Thoracic aorta (tissue), 2 donors: ENCODE measurements around the gene GAB4. TPM values are rescaled to one million over a fixed set of nuclear protein-coding genes. Genes with fewer than 3 reads are reported as not detected.

ENCODE experiments used
- ATAC-seq: fragments of 150-250 bp; one replicate; pipeline ENCODE4 v1.8.0; 2017; ENCODE audit warnings: low read depth; ENCODE audit not compliant: insufficient number of reproducible peaks, low FRiP score
- DNase-seq: peaks from one replicate; pipeline ENCODE4 v3.0.0-alpha.2; 2020; ENCODE audit warnings: low spot score
- H3K27ac ChIP-seq, 2 donors: fragments of 200-600 bp; sonication (generic); 1 replicate in 1 of 2; 2 replicates in 1 of 2; pipeline ENCODE4 v1.5.1; 2016; ENCODE audit warnings: mild to moderate bottlenecking in 2 of 2, moderate library complexity in 2 of 2
- H3K27me3 ChIP-seq: fragments of 200-600 bp; sonication (generic); replicated peaks from 2 replicates; pipeline ENCODE4 v1.6.0; 2016; ENCODE audit warnings: mild to moderate bottlenecking; ENCODE audit not compliant: insufficient read depth
- H3K36me3 ChIP-seq: fragments of 200-600 bp; sonication (generic); one replicate; pipeline ENCODE4 v1.5.1; 2016
- H3K4me1 ChIP-seq, 2 donors: fragments of 200-600 bp; sonication (generic); 1 replicate in 1 of 2; 2 replicates in 1 of 2; pipeline versions ENCODE4 v1.5.1 to v1.6.0; 2016; ENCODE audit warnings: low read depth in 2 of 2, mild to moderate bottlenecking in 1 of 2; ENCODE audit not compliant: control insufficient read depth in 1 of 2
- H3K4me3 ChIP-seq: fragments of 200-600 bp; sonication (generic); 2 replicates; pipeline ENCODE4 v1.5.1; 2016; ENCODE audit warnings: mild to moderate bottlenecking
- H3K9me3 ChIP-seq: fragments of 200-600 bp; sonication (generic); 2 replicates; pipeline ENCODE4 v1.5.1; 2016
- total RNA-seq, 2 donors: library from RNA; depleted of rRNA; stranded (reverse); fragments of >200 nt; gene quantifications; one replicate each; pipeline versions ENCODE4 v1.1.0 to v1.2.3, GENCODE V29; 2016
- TF ChIP-seq, protein P1 (sequence below): fragments of 200-600 bp; sonication (generic); IDR thresholded peaks from one replicate; pipeline ENCODE4 v1.5.1; 2019; ENCODE audit warnings: antibody characterized with exemption

The GAB4 gene
- total RNA-seq, 2 donors from 2014 or later = not detected

DNA sequence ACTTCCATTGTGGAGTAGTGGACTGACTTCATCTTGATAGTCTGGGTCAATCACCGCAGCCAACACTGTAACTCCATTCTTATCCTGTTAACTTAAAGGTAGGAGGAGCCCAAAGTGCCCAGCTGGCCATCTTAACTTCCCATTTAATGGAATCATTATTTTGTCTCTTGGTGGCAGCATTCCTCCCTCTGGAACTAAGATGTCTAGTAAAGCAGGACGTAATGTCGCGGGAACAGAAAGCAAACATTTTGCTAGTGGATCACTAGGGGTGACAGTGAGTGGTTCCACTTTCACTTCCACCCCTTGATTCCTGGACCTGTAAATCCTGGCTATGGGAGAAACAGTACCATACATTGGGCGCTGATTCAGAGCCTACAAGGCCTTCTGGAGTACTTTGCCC is 71.4 kb downstream of the GAB4 start:
- Histone ChIP-seq H3K9me3 (no peaks in the 10 kb centered on the region), H3K27me3 (no peaks in the 10 kb centered on the region), H3K36me3 (no peaks in the 10 kb centered on the region), H3K4me1 (no peaks in the 10 kb centered on the region), H3K4me3 (no peak overlapping the region), H3K27ac (no peak overlapping the region)
- TF ChIP-seq, protein P1, sequence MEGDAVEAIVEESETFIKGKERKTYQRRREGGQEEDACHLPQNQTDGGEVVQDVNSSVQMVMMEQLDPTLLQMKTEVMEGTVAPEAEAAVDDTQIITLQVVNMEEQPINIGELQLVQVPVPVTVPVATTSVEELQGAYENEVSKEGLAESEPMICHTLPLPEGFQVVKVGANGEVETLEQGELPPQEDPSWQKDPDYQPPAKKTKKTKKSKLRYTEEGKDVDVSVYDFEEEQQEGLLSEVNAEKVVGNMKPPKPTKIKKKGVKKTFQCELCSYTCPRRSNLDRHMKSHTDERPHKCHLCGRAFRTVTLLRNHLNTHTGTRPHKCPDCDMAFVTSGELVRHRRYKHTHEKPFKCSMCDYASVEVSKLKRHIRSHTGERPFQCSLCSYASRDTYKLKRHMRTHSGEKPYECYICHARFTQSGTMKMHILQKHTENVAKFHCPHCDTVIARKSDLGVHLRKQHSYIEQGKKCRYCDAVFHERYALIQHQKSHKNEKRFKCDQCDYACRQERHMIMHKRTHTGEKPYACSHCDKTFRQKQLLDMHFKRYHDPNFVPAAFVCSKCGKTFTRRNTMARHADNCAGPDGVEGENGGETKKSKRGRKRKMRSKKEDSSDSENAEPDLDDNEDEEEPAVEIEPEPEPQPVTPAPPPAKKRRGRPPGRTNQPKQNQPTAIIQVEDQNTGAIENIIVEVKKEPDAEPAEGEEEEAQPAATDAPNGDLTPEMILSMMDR = no peak
- DNase-seq = no peak
- no peak for ATAC-seq

DNA sequence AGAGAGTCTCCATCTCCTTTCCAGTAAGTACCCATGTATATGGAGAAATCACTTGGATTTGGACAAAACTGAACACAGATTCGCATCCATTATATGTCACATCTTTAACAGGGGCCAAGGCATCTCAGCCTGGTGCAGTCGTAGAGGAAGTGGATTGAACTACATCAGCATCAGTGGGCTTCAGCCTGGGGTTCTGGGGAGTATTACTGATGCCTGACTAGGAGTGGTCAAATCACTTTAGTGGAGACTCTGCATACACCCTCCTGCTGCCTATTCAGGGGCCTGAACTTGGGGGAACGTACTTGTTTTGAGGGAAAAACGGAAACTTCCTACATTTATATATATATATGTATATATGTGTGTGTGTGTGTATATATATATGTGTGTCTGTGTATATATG is 72.8 kb downstream of the GAB4 start:
- ATAC-seq = no peak
- DNase-seq = no peak
- TF ChIP-seq, protein P1 = no peak
- no peaks in the 10 kb centered on the region for H3K27me3 ChIP-seq
- no peaks in the 10 kb centered on the region for H3K36me3 ChIP-seq
- no peak overlapping the region for H3K27ac ChIP-seq
- H3K9me3 ChIP-seq = no peaks in the 10 kb centered on the region
- H3K4me3 ChIP-seq = no peak overlapping the region
- H3K4me1 ChIP-seq = no peaks in the 10 kb centered on the region

- Histone ChIP-seq H3K36me3 (no peaks in the 10 kb centered on the region), H3K27me3 (no peaks in the 10 kb centered on the region), H3K4me1 (no peaks in the 10 kb centered on the region), H3K4me3 (no peak overlapping the region), H3K27ac (no peak overlapping the region), H3K9me3 (no peaks in the 10 kb centered on the region)
- no peak for ATAC-seq
- TF ChIP-seq, protein P1 = no peak
- DNase-seq = no peak
Measured at GRCh38 chr22:16933291-16934282, 74.4 kb downstream of the GAB4 start.

- Histone ChIP-seq H3K36me3 (no peaks in the 10 kb centered on the region), H3K27ac (no peak overlapping the region), H3K9me3 (no peaks in the 10 kb centered on the region), H3K4me1 (no peaks in the 10 kb centered on the region), H3K27me3 (no peaks in the 10 kb centered on the region), H3K4me3 (no peak overlapping the region)
- ATAC-seq (no peak), DNase-seq (no peak)
- TF ChIP-seq, protein P1 = no peak
Measured at GRCh38 chr22:16932577-16932976, 75.4 kb downstream of the GAB4 start.

DNA sequence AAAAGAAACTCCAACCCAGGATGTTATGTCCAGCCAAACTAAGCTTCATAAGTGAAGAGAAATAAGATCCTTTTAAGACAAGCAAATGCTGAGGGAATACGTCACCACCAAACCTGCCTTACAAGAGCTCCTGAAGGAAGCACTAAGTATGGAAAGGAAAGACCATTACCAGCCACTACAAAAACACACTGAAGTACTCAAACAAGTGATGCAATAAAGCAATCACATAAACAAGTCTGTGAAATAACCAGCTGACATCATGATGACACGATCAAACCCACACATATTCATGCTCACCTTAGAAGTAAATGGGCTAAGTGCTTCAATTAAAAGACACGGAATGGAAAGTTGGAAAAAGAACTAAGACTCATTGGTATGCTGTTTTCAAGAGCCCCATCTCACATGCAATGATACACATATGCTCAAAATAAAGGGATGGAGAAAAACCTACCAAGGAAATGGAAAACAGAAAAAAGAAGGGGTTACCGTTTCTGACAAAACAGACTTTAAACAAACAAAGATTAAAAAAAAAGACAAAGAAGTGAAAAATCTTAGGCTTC is 82.5 kb downstream of the GAB4 start:
- Histone ChIP-seq H3K9me3 (no peaks in the 10 kb centered on the region), H3K27ac (no peak overlapping the region), H3K36me3 (no peaks in the 10 kb centered on the region), H3K4me3 (no peak overlapping the region), H3K27me3 (no peaks in the 10 kb centered on the region), H3K4me1 (no peaks in the 10 kb centered on the region)
- ATAC-seq (no peak), DNase-seq (no peak)
- TF ChIP-seq, protein P1 = no peak
